Smooth muscle cell (in vitro differentiated cells): ENCODE measurements around the gene RETN. TPM values are rescaled to one million over a fixed set of nuclear protein-coding genes. Genes with fewer than 3 reads are reported as not detected.

ENCODE experiments used
- DNase-seq: peaks from one replicate; lab custom pipeline; 2025; ENCODE audit not compliant: unreplicated experiment; lab: John Stamatoyannopoulos, UW
- H2AFZ ChIP-seq: fragments of 200-600 bp; sonication (generic); 2 replicates; pipeline ENCODE4 v1.6.0; 2016; ENCODE audit warnings: antibody characterized with exemption, low read depth, mild to moderate bottlenecking
- H3F3A ChIP-seq: fragments of 200-600 bp; sonication (generic); 2 replicates; pipeline ENCODE4 v1.6.0; 2017; ENCODE audit warnings: antibody characterized with exemption, low read depth
- H3K27ac ChIP-seq: fragments of 200-600 bp; sonication (generic); 2 replicates; pipeline ENCODE4 v1.5.1; 2016; ENCODE audit warnings: low read depth, mild to moderate bottlenecking
- H3K27me3 ChIP-seq: fragments of 200-600 bp; sonication (generic); 2 replicates; pipeline ENCODE4 v1.6.1; 2016; ENCODE audit warnings: low read depth, mild to moderate bottlenecking
- H3K36me3 ChIP-seq: fragments of 200-600 bp; sonication (generic); 2 replicates; pipeline ENCODE4 v1.5.1; 2016; ENCODE audit warnings: low read depth
- H3K4me1 ChIP-seq: fragments of 200-600 bp; sonication (generic); 2 replicates; pipeline ENCODE4 v1.5.1; 2016; ENCODE audit warnings: low read depth
- H3K4me2 ChIP-seq: fragments of 200-600 bp; sonication (generic); 2 replicates; pipeline ENCODE4 v1.6.0; 2016; ENCODE audit warnings: mild to moderate bottlenecking
- H3K4me3 ChIP-seq: fragments of 200-600 bp; sonication (generic); 2 replicates; pipeline ENCODE4 v1.5.1; 2016; ENCODE audit warnings: mild to moderate bottlenecking
- H3K79me2 ChIP-seq: fragments of 200-600 bp; sonication (generic); 2 replicates; pipeline ENCODE4 v1.6.0; 2016; ENCODE audit warnings: low read depth, mild to moderate bottlenecking
- H3K9ac ChIP-seq: fragments of 200-600 bp; sonication (generic); 2 replicates; pipeline ENCODE4 v1.6.0; 2016; ENCODE audit warnings: low read depth
- H3K9me3 ChIP-seq: fragments of 200-600 bp; sonication (generic); replicated peaks from 2 replicates; pipeline ENCODE4 v1.5.1; 2016; ENCODE audit warnings: low read depth
- H4K20me1 ChIP-seq: fragments of 200-600 bp; sonication (generic); 2 replicates; pipeline ENCODE4 v1.6.0; 2016; ENCODE audit warnings: low read depth
- WGBS: methylation state at CpG from one replicate; pipeline ENCODE4 v1.1.7; 2016; ENCODE audit warnings: low lambda C conversion rate; 5-methylcytosine and 5-hydroxymethylcytosine counted together
- polyA plus RNA-seq: library from polyadenylated mRNA; unstranded; fragments of >200 nt; fragmentation: Nextera tagmentation; extraction: Ambion mirVana; gene quantifications from 2 replicates; pipeline ENCODE4 v1.2.1, GENCODE V29; 2016
- total RNA-seq: library from RNA; depleted of rRNA; stranded (reverse); fragments of >200 nt; gene quantifications from 2 replicates; pipeline ENCODE4 v1.2.3, GENCODE V29; 2014
- TF ChIP-seq, protein P1 (sequence below): fragments of 200-600 bp; sonication (generic); IDR thresholded peaks from 2 replicates; pipeline ENCODE4 v1.5.1; 2017; ENCODE audit warnings: borderline replicate concordance, mild to moderate bottlenecking, antibody characterized with exemption; ENCODE audit not compliant: insufficient read depth, poor library complexity, severe bottlenecking

RETN gene
- total and polyA plus RNA-seq, 2 experiments from 2014 or later: not detected

DNA sequence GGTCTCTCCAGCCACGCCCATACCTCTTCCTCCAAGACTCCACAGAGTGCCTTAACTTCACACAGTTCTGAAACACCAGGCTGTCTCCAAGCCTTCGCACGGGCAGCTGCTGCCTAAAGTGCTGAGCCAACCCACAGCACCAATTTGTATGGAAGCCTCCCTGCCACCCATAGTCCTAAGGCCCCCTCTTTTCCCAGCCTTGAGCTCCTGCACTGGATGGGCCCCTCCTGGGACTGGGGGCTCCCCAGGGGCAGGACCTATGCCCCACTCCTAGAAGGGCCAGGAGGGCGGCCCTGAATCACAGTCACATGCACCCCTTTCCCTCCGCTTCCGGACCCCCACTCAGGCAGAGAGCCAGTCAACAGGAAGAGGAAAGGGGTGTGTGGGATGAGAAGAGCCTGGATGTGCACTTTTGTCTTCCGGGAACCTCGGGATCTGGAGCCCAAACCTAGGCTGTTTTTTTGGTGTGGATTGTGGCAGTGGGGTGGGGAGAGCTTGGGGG lies 38.2 kb downstream of the RETN start:
- H3K9me3 ChIP-seq: no peaks in the 10 kb centered on the region
- 85% methylated on average over 8 of the region's 8 CpGs for WGBS
- DNase-seq: no peak
- H3K4me2 ChIP-seq: no peak overlapping the region
- H3K36me3 ChIP-seq: no peaks in the 10 kb centered on the region
- no peak overlapping the region for H2AFZ ChIP-seq
- no peaks in the 10 kb centered on the region for H3F3A ChIP-seq
- H3K27ac ChIP-seq: no peak overlapping the region
- no peaks in the 10 kb centered on the region for H3K27me3 ChIP-seq
- no peaks in the 10 kb centered on the region for H3K79me2 ChIP-seq
- TF ChIP-seq, protein P1, sequence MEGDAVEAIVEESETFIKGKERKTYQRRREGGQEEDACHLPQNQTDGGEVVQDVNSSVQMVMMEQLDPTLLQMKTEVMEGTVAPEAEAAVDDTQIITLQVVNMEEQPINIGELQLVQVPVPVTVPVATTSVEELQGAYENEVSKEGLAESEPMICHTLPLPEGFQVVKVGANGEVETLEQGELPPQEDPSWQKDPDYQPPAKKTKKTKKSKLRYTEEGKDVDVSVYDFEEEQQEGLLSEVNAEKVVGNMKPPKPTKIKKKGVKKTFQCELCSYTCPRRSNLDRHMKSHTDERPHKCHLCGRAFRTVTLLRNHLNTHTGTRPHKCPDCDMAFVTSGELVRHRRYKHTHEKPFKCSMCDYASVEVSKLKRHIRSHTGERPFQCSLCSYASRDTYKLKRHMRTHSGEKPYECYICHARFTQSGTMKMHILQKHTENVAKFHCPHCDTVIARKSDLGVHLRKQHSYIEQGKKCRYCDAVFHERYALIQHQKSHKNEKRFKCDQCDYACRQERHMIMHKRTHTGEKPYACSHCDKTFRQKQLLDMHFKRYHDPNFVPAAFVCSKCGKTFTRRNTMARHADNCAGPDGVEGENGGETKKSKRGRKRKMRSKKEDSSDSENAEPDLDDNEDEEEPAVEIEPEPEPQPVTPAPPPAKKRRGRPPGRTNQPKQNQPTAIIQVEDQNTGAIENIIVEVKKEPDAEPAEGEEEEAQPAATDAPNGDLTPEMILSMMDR: no peak
- no peaks in the 10 kb centered on the region for H3K4me1 ChIP-seq
- H4K20me1 ChIP-seq: no peaks in the 10 kb centered on the region
- H3K9ac ChIP-seq: no peak overlapping the region
- no peak overlapping the region for H3K4me3 ChIP-seq

DNA sequence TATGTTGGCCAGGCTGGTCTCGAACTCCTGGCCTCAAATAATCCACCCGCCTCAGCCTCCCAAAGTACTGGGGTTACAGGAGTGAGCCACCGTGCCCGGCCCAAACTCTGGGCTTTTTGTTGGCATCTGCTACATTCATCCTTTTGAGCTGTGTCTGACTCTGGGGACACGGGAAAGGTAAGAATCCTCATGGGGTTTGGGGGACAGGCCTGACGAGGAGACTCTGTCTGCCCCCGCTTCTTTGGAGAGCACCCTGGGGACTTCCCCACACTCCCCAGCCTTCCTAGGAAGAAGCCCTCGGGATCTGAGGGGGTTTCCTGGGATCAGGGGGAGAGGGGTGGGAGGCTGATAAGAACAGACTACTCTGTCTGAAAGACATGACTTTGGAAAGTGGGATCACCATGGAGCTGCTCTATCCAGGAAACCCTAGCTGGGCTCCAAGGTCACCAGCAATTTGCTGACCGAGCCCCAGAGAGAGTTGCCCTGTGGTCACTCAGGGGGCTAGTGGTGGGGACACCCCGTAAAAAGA lies 41.1 kb downstream of the RETN start:
- Histone ChIP-seq H3K36me3 (no peaks in the 10 kb centered on the region), H3K79me2 (no peaks in the 10 kb centered on the region), H3K27me3 (no peaks in the 10 kb centered on the region), H3F3A (no peaks in the 10 kb centered on the region), H3K4me3 (no peak overlapping the region), H3K27ac (no peak overlapping the region), H3K4me2 (no peak overlapping the region), H2AFZ (no peak overlapping the region), H3K4me1 (no peaks in the 10 kb centered on the region), H4K20me1 (no peaks in the 10 kb centered on the region), H3K9me3 (no peaks in the 10 kb centered on the region), H3K9ac (no peak overlapping the region)
- TF ChIP-seq, protein P1: no peak
- WGBS: 87% methylated on average over 10 of the region's 10 CpGs
- no peak for DNase-seq

GRCh38 chr19:7710616-7711015 lies 41.8 kb downstream of the RETN start:
- Histone ChIP-seq H2AFZ (no peak overlapping the region), H3K4me3 (no peak overlapping the region), H3K9ac (no peak overlapping the region), H3K4me1 (no peaks in the 10 kb centered on the region), H3K36me3 (no peaks in the 10 kb centered on the region), H3F3A (no peaks in the 10 kb centered on the region), H3K27ac (no peak overlapping the region), H4K20me1 (no peaks in the 10 kb centered on the region), H3K9me3 (no peaks in the 10 kb centered on the region), H3K27me3 (no peaks in the 10 kb centered on the region), H3K4me2 (no peak overlapping the region), H3K79me2 (no peaks in the 10 kb centered on the region)
- TF ChIP-seq, protein P1: no peak
- DNase-seq: no peak
- 88% methylated on average over 5 of the region's 5 CpGs for WGBS

GRCh38 chr19:7715671-7716070 lies 46.8 kb downstream of the RETN start:
- Histone ChIP-seq H4K20me1 (no peaks in the 10 kb centered on the region), H3K4me1 (no peaks in the 10 kb centered on the region), H3K9ac (no peak overlapping the region), H3K27ac (no peak overlapping the region), H3F3A (no peaks in the 10 kb centered on the region), H3K79me2 (no peaks in the 10 kb centered on the region), H3K4me2 (no peak overlapping the region), H3K9me3 (no peaks in the 10 kb centered on the region), H3K36me3 (no peaks in the 10 kb centered on the region), H2AFZ (no peak overlapping the region), H3K27me3 (no peaks in the 10 kb centered on the region), H3K4me3 (no peak overlapping the region)
- TF ChIP-seq, protein P1: no peak
- DNase-seq: no peak
- 67% methylated on average over 1 of the region's 1 CpG for WGBS
